ENCODE results near the gene RASIP1.
"Not testable (repeated sequence)": the region's sequence is repeated elsewhere in the genome, so short reads cannot be mapped to it uniquely, and the experiment has no call there.

RASIP1 gene

GRCh38 chr19:48740164-48740972, at the start of gene RASIP1:
Gene RASIP1, minus strand, starts transcription at chr19:48740610. Its CDS starts 328 bp downstream, at chr19:48740282.
- peak; percentile 70 for DNase-seq (ENCODE audit: low spot score)

GRCh38 chr19:48787331-48787730, 46.9 kb upstream of the RASIP1 start:
- not testable (repeated sequence) for DNase-seq (ENCODE audit: low spot score)

GRCh38 chr19:48786422-48786821, 46.0 kb upstream of the RASIP1 start:
- DNase-seq (ENCODE audit: low spot score), result not testable (repeated sequence)

GRCh38 chr19:48784527-48784926, 44.1 kb upstream of the RASIP1 start:
- DNase-seq (ENCODE audit: low spot score), result no peak

- DNase-seq (ENCODE audit: low spot score), result peak; percentile 75
Measured at GRCh38 chr19:48780631-48781391, 40.4 kb upstream of the RASIP1 start.

GRCh38 chr19:48779636-48780035, 39.2 kb upstream of the RASIP1 start:
- no peak for DNase-seq (ENCODE audit: low spot score)

GRCh38 chr19:48777720-48778119, 37.3 kb upstream of the RASIP1 start:
- no peak for DNase-seq (ENCODE audit: low spot score)

GRCh38 chr19:48777139-48777538, 36.7 kb upstream of the RASIP1 start:
- no peak for DNase-seq (ENCODE audit: low spot score)

GRCh38 chr19:48772503-48772953, 32.1 kb upstream of the RASIP1 start:
- DNase-seq (ENCODE audit: low spot score), result no peak

- DNase-seq (ENCODE audit: low spot score), result no peak
Measured at GRCh38 chr19:48770734-48771472, 30.5 kb upstream of the RASIP1 start.

- no peak for DNase-seq (ENCODE audit: low spot score)
Measured at GRCh38 chr19:48770266-48770665, 29.9 kb upstream of the RASIP1 start.

- DNase-seq (ENCODE audit: low spot score), result no peak
Measured at GRCh38 chr19:48768994-48769713, 28.7 kb upstream of the RASIP1 start.

- DNase-seq (ENCODE audit: low spot score), result not testable (repeated sequence)
Measured at GRCh38 chr19:48768171-48768753, 27.9 kb upstream of the RASIP1 start.

GRCh38 chr19:48765816-48766215, 25.4 kb upstream of the RASIP1 start:
- DNase-seq (ENCODE audit: low spot score), result not testable (repeated sequence)

GRCh38 chr19:48760504-48761205, 20.2 kb upstream of the RASIP1 start:
- DNase-seq (ENCODE audit: low spot score), result peak; percentile 75

- DNase-seq (ENCODE audit: low spot score), result no peak
Measured at GRCh38 chr19:48757741-48758144, 17.3 kb upstream of the RASIP1 start.

- DNase-seq (ENCODE audit: low spot score), result no peak
Measured at GRCh38 chr19:48757089-48757675, 16.8 kb upstream of the RASIP1 start.

GRCh38 chr19:48756686-48757085, 16.3 kb upstream of the RASIP1 start:
- DNase-seq (ENCODE audit: low spot score), result no peak

- DNase-seq (ENCODE audit: low spot score), result no peak
Measured at GRCh38 chr19:48756212-48756611, 15.8 kb upstream of the RASIP1 start.

GRCh38 chr19:48755787-48756186, 15.4 kb upstream of the RASIP1 start:
- DNase-seq (ENCODE audit: low spot score), result no peak

All from kidney capillary endothelial cell (primary cell).